HCT116 (cell line): ENCODE results near the gene MEDAG. TPM values are rescaled to one million over a fixed set of nuclear protein-coding genes. Genes with fewer than 3 reads are reported as not detected.

Experiments
- ATAC-seq: fragments of 200-7000 bp; cut with Tn5 transposase; 2 replicates; pipeline ENCODE4 v1.9.1; 2020; ENCODE audit warnings: mild to moderate bottlenecking, moderate library complexity
- BruUV-seq: library from RNA; stranded (reverse); fragments of 400-500 nt; replicated peaks from 2 replicates; lab custom pipeline; 2021; lab: Mats Ljungman, UMichigan
- CTCF ChIA-PET: fragments of 300-600 bp; sonication (Branson Sonifier 250); formaldehyde crosslinking; loops from one replicate; lab custom pipeline; 2021; ENCODE audit warnings: antibody characterized with exemption; lab: Charles Lee
- POLR2A ChIA-PET: fragments of 300-600, 350-600 bp; sonication (Branson Sonifier 250); formaldehyde crosslinking; loops from one replicate; lab custom pipeline; 2021; ENCODE audit warnings: antibody characterized with exemption; lab: Charles Lee
- RAD21 ChIA-PET, 2 experiments: fragments of 300-600 bp; sonication (Branson Sonifier 250); formaldehyde crosslinking; loops; one replicate each; lab custom pipeline; 2023; ENCODE audit warnings: low total read pairs in 2 of 2; ENCODE audit not compliant: uncharacterized antibody in 2 of 2, unreplicated experiment in 2 of 2, low non-redundant PET in 1 of 2; lab: Charles Lee
- DNase-seq: peaks from one replicate; pipeline ENCODE4 v3.0.0-alpha.2; 2010; ENCODE audit warnings: low read depth, low spot score
- H2AFZ ChIP-seq: fragments of 200-600 bp; shearing (Covaris generic), sonication (generic); 2 replicates; pipeline ENCODE4 v1.6.1; 2017; ENCODE audit warnings: low read depth, mixed run types, mixed read lengths, antibody characterized with exemption, low read length; ENCODE audit not compliant: poor library complexity, severe bottlenecking
- H3K27ac ChIP-seq: 2 replicates; pipeline ENCODE4 v1.5.1; 2012; ENCODE audit warnings: low read depth, low read length
- H3K27me3 ChIP-seq: fragments of 200-600 bp; sonication (generic); 2 replicates; pipeline ENCODE4 v1.6.1; 2016; ENCODE audit warnings: mixed run types, low read length, mixed read lengths; ENCODE audit not compliant: insufficient read depth
- H3K36me3 ChIP-seq, 2 experiments: fragments of 200-500 bp in 1 of 2; fragments of 200-600 bp in 1 of 2; sonication (Bioruptor generic) in 1 of 2; sonication (generic) in 1 of 2; 2 replicates each; pipeline versions ENCODE4 v1.5.1 to v1.6.1; 2014 to 2016; ENCODE audit warnings: low read length in 2 of 2, inconsistent platforms in 1 of 2, mixed read lengths in 1 of 2, mixed run types in 1 of 2; ENCODE audit not compliant: insufficient read depth in 2 of 2, control insufficient read depth in 1 of 2
- H3K4me1 ChIP-seq, 2 experiments: fragments of 200-600 bp in 1 of 2; sonication (generic) in 1 of 2; 2 replicates each; pipeline versions ENCODE4 v1.5.1 to v1.6.1; 2012 to 2017; ENCODE audit warnings: low read length in 2 of 2, inconsistent platforms in 1 of 2, mild to moderate bottlenecking in 1 of 2, mixed read lengths in 1 of 2, mixed run types in 1 of 2, moderate library complexity in 1 of 2; ENCODE audit not compliant: insufficient read depth in 2 of 2, control insufficient read depth in 1 of 2
- H3K4me2 ChIP-seq: fragments of 200-600 bp; sonication (generic); 2 replicates; pipeline ENCODE4 v1.6.1; 2017; ENCODE audit warnings: mixed run types, low read length, mixed read lengths
- H3K4me3 ChIP-seq, 2 experiments: fragments of 200-600 bp in 1 of 2; sonication (generic) in 1 of 2; replicated peaks in 1 of 2; 2 replicates each; pipeline ENCODE4 v1.5.1; 2011 to 2016; ENCODE audit warnings: low read length in 2 of 2, control low read depth in 1 of 2, low read depth in 1 of 2, mild to moderate bottlenecking in 1 of 2, mixed read lengths in 1 of 2, mixed run types in 1 of 2
- H3K79me2 ChIP-seq: fragments of 200-600 bp; sonication (generic); 2 replicates; pipeline ENCODE4 v1.6.1; 2017; ENCODE audit warnings: mild to moderate bottlenecking, mixed run types, low read length, moderate library complexity, mixed read lengths; ENCODE audit not compliant: insufficient read depth
- H3K9ac ChIP-seq: fragments of 200-600 bp; sonication (generic); 2 replicates; pipeline ENCODE4 v1.6.1; 2016; ENCODE audit warnings: low read length, mixed read lengths
- H3K9me2 ChIP-seq: fragments of 200-600 bp; sonication (generic), shearing (Covaris generic); 2 replicates; pipeline ENCODE4 v1.6.1; 2017; ENCODE audit warnings: mixed run types, mild to moderate bottlenecking, moderate library complexity; ENCODE audit not compliant: insufficient read depth
- H3K9me3 ChIP-seq, 2 experiments: fragments of 200-500 bp in 1 of 2; fragments of 200-600 bp in 1 of 2; sonication (Bioruptor generic) in 1 of 2; sonication (generic) in 1 of 2; 2 replicates each; pipeline ENCODE4 v1.6.1; 2014 to 2017; ENCODE audit warnings: low read length in 2 of 2, mixed read lengths in 2 of 2, inconsistent platforms in 1 of 2, low read depth in 1 of 2, mild to moderate bottlenecking in 1 of 2, mixed run types in 1 of 2, moderate library complexity in 1 of 2; ENCODE audit not compliant: control insufficient read depth in 1 of 2, insufficient read depth in 1 of 2
- H4K20me1 ChIP-seq: fragments of 200-600 bp; sonication (generic), shearing (Covaris generic); 2 replicates; pipeline ENCODE4 v1.6.1; 2017; ENCODE audit warnings: mixed run types, mild to moderate bottlenecking, moderate library complexity; ENCODE audit not compliant: insufficient read depth
- CBX3 ChIP-seq: IDR thresholded peaks from 2 replicates; pipeline ENCODE4 v1.6.1; 2012; ENCODE audit warnings: low read depth
- CTCF ChIP-seq, 3 experiments: fragments of 200-600 bp in 1 of 3; sonication (generic) in 1 of 3; IDR thresholded peaks in 2 of 3; conservative IDR thresholded peaks in 1 of 3; 2 replicates each; pipeline ENCODE4 v1.5.1; 2012 to 2017; ENCODE audit warnings: low read depth in 2 of 3, low read length in 2 of 3, antibody characterized with exemption in 1 of 3, borderline replicate concordance in 1 of 3, control low read depth in 1 of 3, mild to moderate bottlenecking in 1 of 3, mixed read lengths in 1 of 3, mixed run types in 1 of 3, moderate library complexity in 1 of 3; ENCODE audit not compliant: insufficient read depth in 1 of 3
- EZH2phosphoT487 ChIP-seq: fragments of 200-600 bp; IDR thresholded peaks from 2 replicates; pipeline ENCODE4 v1.6.1; 2018; ENCODE audit warnings: antibody characterized with exemption, borderline replicate concordance
- JUND ChIP-seq: IDR thresholded peaks from 2 replicates; pipeline ENCODE4 v1.6.1; 2012
- POLR2A ChIP-seq: IDR thresholded peaks from 2 replicates; pipeline ENCODE4 v1.7.0; 2011; ENCODE audit warnings: borderline replicate concordance; ENCODE audit not compliant: insufficient read depth, insufficient read length; ENCODE audit errors: extremely low read depth
- RAD21 ChIP-seq: IDR thresholded peaks from 2 replicates; pipeline ENCODE4 v1.6.1; 2012; ENCODE audit warnings: low read depth, mild to moderate bottlenecking
- SP1 ChIP-seq: IDR thresholded peaks from 2 replicates; pipeline ENCODE4 v1.6.1; 2012; ENCODE audit warnings: low read depth
- ZFX ChIP-seq: fragments of 450-650 bp; IDR thresholded peaks from 2 replicates; pipeline ENCODE4 v1.6.1; 2017
- intact Hi-C: fragments of 100-400 bp; cut with micrococcal nuclease; formaldehyde crosslinking; loops from 2 replicates; pipeline ENCODE4 v1.10.0; 2022
- total RNA-seq: library from RNA; stranded (reverse); gene quantifications from one replicate; pipeline ENCODE4 v1.2.1, GENCODE V29; 2021; ENCODE audit not compliant: unreplicated experiment
- TF ChIP-seq, protein P1 (sequence below): IDR thresholded peaks from 2 replicates; pipeline ENCODE4 v1.6.1; 2012
- TF ChIP-seq, protein P2 (sequence below): IDR thresholded peaks from 2 replicates; pipeline ENCODE4 v1.6.1; 2012; ENCODE audit warnings: low read depth

Gene MEDAG
- total RNA-seq, 1 experiment from 2014 or later = not detected

- ChIA-PET POLR2A (no interaction called here), CTCF (no interaction called here), RAD21 (no interaction called here)
- no peak overlapping the region for H3K4me2 ChIP-seq
- no peaks in the 10 kb centered on the region for H4K20me1 ChIP-seq
- H3K4me3 ChIP-seq = no peak overlapping the region
- TF ChIP-seq, protein P1, sequence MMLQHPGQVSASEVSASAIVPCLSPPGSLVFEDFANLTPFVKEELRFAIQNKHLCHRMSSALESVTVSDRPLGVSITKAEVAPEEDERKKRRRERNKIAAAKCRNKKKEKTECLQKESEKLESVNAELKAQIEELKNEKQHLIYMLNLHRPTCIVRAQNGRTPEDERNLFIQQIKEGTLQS = no peak
- TF ChIP-seq ZFX = no peak
- TF ChIP-seq SP1 = no peak
- TF ChIP-seq RAD21 = no peak
- no peak for TF ChIP-seq CTCF (IDR thresholded peaks at IDR 0.05 in 2 of 3, conservative IDR thresholded peaks at IDR 0.05 in 1 of 3; ENCODE audit: borderline replicate concordance in 1 of 3, insufficient read depth in 1 of 3, low read depth in 2 of 3, low read length in 2 of 3)
- no peak for TF ChIP-seq CBX3
- TF ChIP-seq EZH2phosphoT487 = no peak
- no peak for TF ChIP-seq POLR2A
- TF ChIP-seq, protein P2, sequence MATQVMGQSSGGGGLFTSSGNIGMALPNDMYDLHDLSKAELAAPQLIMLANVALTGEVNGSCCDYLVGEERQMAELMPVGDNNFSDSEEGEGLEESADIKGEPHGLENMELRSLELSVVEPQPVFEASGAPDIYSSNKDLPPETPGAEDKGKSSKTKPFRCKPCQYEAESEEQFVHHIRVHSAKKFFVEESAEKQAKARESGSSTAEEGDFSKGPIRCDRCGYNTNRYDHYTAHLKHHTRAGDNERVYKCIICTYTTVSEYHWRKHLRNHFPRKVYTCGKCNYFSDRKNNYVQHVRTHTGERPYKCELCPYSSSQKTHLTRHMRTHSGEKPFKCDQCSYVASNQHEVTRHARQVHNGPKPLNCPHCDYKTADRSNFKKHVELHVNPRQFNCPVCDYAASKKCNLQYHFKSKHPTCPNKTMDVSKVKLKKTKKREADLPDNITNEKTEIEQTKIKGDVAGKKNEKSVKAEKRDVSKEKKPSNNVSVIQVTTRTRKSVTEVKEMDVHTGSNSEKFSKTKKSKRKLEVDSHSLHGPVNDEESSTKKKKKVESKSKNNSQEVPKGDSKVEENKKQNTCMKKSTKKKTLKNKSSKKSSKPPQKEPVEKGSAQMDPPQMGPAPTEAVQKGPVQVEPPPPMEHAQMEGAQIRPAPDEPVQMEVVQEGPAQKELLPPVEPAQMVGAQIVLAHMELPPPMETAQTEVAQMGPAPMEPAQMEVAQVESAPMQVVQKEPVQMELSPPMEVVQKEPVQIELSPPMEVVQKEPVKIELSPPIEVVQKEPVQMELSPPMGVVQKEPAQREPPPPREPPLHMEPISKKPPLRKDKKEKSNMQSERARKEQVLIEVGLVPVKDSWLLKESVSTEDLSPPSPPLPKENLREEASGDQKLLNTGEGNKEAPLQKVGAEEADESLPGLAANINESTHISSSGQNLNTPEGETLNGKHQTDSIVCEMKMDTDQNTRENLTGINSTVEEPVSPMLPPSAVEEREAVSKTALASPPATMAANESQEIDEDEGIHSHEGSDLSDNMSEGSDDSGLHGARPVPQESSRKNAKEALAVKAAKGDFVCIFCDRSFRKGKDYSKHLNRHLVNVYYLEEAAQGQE = no peak
- no peak for TF ChIP-seq JUND
- no peaks in the 10 kb centered on the region for H3K36me3 ChIP-seq
- H3K79me2 ChIP-seq = no peaks in the 10 kb centered on the region
- H3K27ac ChIP-seq = no peak overlapping the region
- no TSS peak for BruUV-seq
- no peak for DNase-seq
- H3K9me2 ChIP-seq = no peaks in the 10 kb centered on the region
- H3K9ac ChIP-seq = no peak overlapping the region
- ATAC-seq = no peak
- H3K27me3 ChIP-seq = no peaks in the 10 kb centered on the region; the same call in 1 of the 2 replicates
- no peaks in the 10 kb centered on the region for H3K4me1 ChIP-seq
- intact Hi-C loops = no loop called here
- no peaks in the 10 kb centered on the region for H3K9me3 ChIP-seq
- H2AFZ ChIP-seq = no peak overlapping the region
These were observed 21.5 kb upstream of the MEDAG start for GRCh38 chr13:30884543-30884942.
